IMR-90 (cell line): ENCODE measurements around the gene IRAK3. TPM values are rescaled to one million over a fixed set of nuclear protein-coding genes. Genes with fewer than 3 reads are reported as not detected.

ENCODE experiments used
- ATAC-seq: fragments of 200-7000 bp; cut with Tn5 transposase; 2 replicates; pipeline ENCODE4 v1.9.1; 2020; ENCODE audit warnings: low read depth, mild to moderate bottlenecking, moderate library complexity
- BruUV-seq: library from RNA; stranded (reverse); fragments of 400-500 nt; replicated peaks from 2 replicates; lab custom pipeline; 2021; lab: Mats Ljungman, UMichigan
- CTCF ChIA-PET: fragments of 300-600 bp; formaldehyde crosslinking; extraction: SDS; loops from one replicate; lab custom pipeline; 2021; ENCODE audit warnings: antibody characterized with exemption; lab: Yijun Ruan, JAX
- POLR2A ChIA-PET: fragments of 300-600 bp; sonication (Branson Sonifier 250); formaldehyde crosslinking; loops from one replicate; lab custom pipeline; 2022; ENCODE audit warnings: antibody characterized with exemption; ENCODE audit not compliant: unreplicated experiment; lab: Charles Lee
- DNase-seq: peaks from one replicate; pipeline ENCODE4 v3.0.0; 2013
- H2AFZ ChIP-seq: replicated peaks from 2 replicates; pipeline ENCODE3; 2013; ENCODE audit warnings: low read length, mild to moderate bottlenecking; ENCODE audit not compliant: poor library complexity
- H2AK5ac ChIP-seq: 2 replicates; pipeline ENCODE4 v1.6.1; 2013; ENCODE audit warnings: low read depth, low read length, inconsistent platforms
- H2AK9ac ChIP-seq: replicated peaks from 2 replicates; pipeline ENCODE3; 2013; ENCODE audit warnings: mild to moderate bottlenecking, low read depth, low read length, moderate library complexity; ENCODE audit not compliant: poor library complexity
- H2BK120ac ChIP-seq: 2 replicates; pipeline ENCODE4 v1.6.1; 2013; ENCODE audit warnings: low read depth, low read length, inconsistent platforms
- H2BK15ac ChIP-seq: 3 replicates; pipeline ENCODE4 v1.6.1; 2013; ENCODE audit warnings: low read depth, low read length, inconsistent platforms
- H2BK20ac ChIP-seq: 2 replicates; pipeline ENCODE4 v1.6.1; 2013; ENCODE audit warnings: low read depth, mild to moderate bottlenecking, inconsistent platforms, low read length, moderate library complexity
- H2BK5ac ChIP-seq: 2 replicates; pipeline ENCODE4 v1.6.1; 2013; ENCODE audit warnings: mild to moderate bottlenecking, low read depth, low read length, inconsistent platforms; ENCODE audit not compliant: poor library complexity, severe bottlenecking
- H3K14ac ChIP-seq: replicated peaks from 2 replicates; pipeline ENCODE4 v1.6.1; 2013; ENCODE audit warnings: low read depth, low read length, inconsistent platforms
- H3K18ac ChIP-seq: 2 replicates; pipeline ENCODE4 v1.6.1; 2013; ENCODE audit warnings: low read depth, low read length, control low read depth
- H3K23ac ChIP-seq: 2 replicates; pipeline ENCODE4 v1.6.1; 2013; ENCODE audit warnings: low read depth, low read length, inconsistent platforms
- H3K27ac ChIP-seq: 2 replicates; pipeline ENCODE4 v1.5.1; 2013; ENCODE audit warnings: mild to moderate bottlenecking, control low read depth, low read length; ENCODE audit not compliant: insufficient read depth
- H3K27me3 ChIP-seq: 2 replicates; pipeline ENCODE4 v1.6.1; 2013; ENCODE audit warnings: low read length; ENCODE audit not compliant: control insufficient read depth, insufficient read depth
- H3K36me3 ChIP-seq: 2 replicates; pipeline ENCODE4 v1.6.1; 2013; ENCODE audit warnings: low read length, mixed read lengths; ENCODE audit not compliant: control insufficient read depth, insufficient read depth
- H3K4ac ChIP-seq: 2 replicates; pipeline ENCODE4 v1.6.1; 2013; ENCODE audit warnings: low read depth, low read length, inconsistent platforms
- H3K4me1 ChIP-seq: 2 replicates; pipeline ENCODE4 v1.6.1; 2013; ENCODE audit warnings: low read length, mixed read lengths; ENCODE audit not compliant: control insufficient read depth, insufficient read depth
- H3K4me2 ChIP-seq: 2 replicates; pipeline ENCODE4 v1.6.1; 2013; ENCODE audit warnings: low read depth, mild to moderate bottlenecking, control low read depth, low read length, moderate library complexity
- H3K4me3 ChIP-seq: 2 replicates; pipeline ENCODE4 v1.5.1; 2013; ENCODE audit warnings: low read depth, mild to moderate bottlenecking, control low read depth, low read length, moderate library complexity; ENCODE audit not compliant: insufficient read depth
- H3K56ac ChIP-seq: 2 replicates; pipeline ENCODE4 v1.6.1; 2013; ENCODE audit warnings: low read length, inconsistent platforms; ENCODE audit not compliant: insufficient read depth; ENCODE audit errors: extremely low read depth
- H3K79me1 ChIP-seq, 2 experiments: 2 replicates each; pipeline ENCODE4 v1.6.1; 2013; ENCODE audit warnings: low read length in 2 of 2, inconsistent platforms in 1 of 2, low read depth in 1 of 2
- H3K9ac ChIP-seq: 2 replicates; pipeline ENCODE4 v1.6.1; 2013; ENCODE audit warnings: low read depth, low read length, control low read depth
- H3K9me1 ChIP-seq: 2 replicates; pipeline ENCODE4 v1.6.1; 2013; ENCODE audit warnings: low read length, inconsistent platforms; ENCODE audit not compliant: insufficient read depth
- H3K9me3 ChIP-seq: 2 replicates; pipeline ENCODE4 v1.6.1; 2013; ENCODE audit warnings: low read length; ENCODE audit not compliant: control insufficient read depth, insufficient read depth
- H4K20me1 ChIP-seq: 2 replicates; pipeline ENCODE4 v1.6.1; 2013; ENCODE audit warnings: low read length, inconsistent platforms; ENCODE audit not compliant: insufficient read depth
- H4K5ac ChIP-seq: 2 replicates; pipeline ENCODE4 v1.6.1; 2013; ENCODE audit warnings: mild to moderate bottlenecking, low read depth, low read length, control low read depth
- H4K8ac ChIP-seq, 2 experiments: 2 replicates each; pipeline ENCODE4 v1.6.1; 2013; ENCODE audit warnings: low read depth in 2 of 2, low read length in 2 of 2, control low read depth in 1 of 2, inconsistent platforms in 1 of 2
- H4K91ac ChIP-seq: 2 replicates; pipeline ENCODE4 v1.6.1; 2013; ENCODE audit warnings: low read depth, low read length, inconsistent platforms; ENCODE audit not compliant: insufficient read depth
- BHLHE40 ChIP-seq: fragments of 150-350 bp; IDR thresholded peaks from 2 replicates; pipeline ENCODE4 v1.6.1; 2016; ENCODE audit warnings: mild to moderate bottlenecking, low read depth, low read length
- CEBPB ChIP-seq: IDR thresholded peaks from 2 replicates; pipeline ENCODE4 v1.6.1; 2012; ENCODE audit warnings: low read depth, low read length, improper control_type of control experiment
- CHD1 ChIP-seq: IDR thresholded peaks from 2 replicates; pipeline ENCODE4 v1.6.1; 2012; ENCODE audit warnings: low read depth, low read length, improper control_type of control experiment
- FOS ChIP-seq: fragments of 150-350 bp; IDR thresholded peaks from 2 replicates; pipeline ENCODE4 v1.6.1; 2016; ENCODE audit warnings: low read depth, low read length
- MAFK ChIP-seq: IDR thresholded peaks from 2 replicates; pipeline ENCODE4 v1.6.1; 2012; ENCODE audit warnings: low read depth, low read length, improper control_type of control experiment
- MAZ ChIP-seq: IDR thresholded peaks from 2 replicates; pipeline ENCODE4 v1.6.1; 2012; ENCODE audit warnings: low read depth, mild to moderate bottlenecking, low read length, improper control_type of control experiment, moderate library complexity, borderline replicate concordance
- MXI1 ChIP-seq: IDR thresholded peaks from 2 replicates; pipeline ENCODE4 v1.6.1; 2012; ENCODE audit warnings: low read depth, mild to moderate bottlenecking, low read length, moderate library complexity, borderline replicate concordance
- NFE2L2 ChIP-seq: fragments of 150-350 bp; IDR thresholded peaks from 2 replicates; pipeline ENCODE4 v1.6.1; 2016; ENCODE audit warnings: low read depth, mild to moderate bottlenecking, low read length
- POLR2A ChIP-seq: IDR thresholded peaks from 2 replicates; pipeline ENCODE4 v1.6.1; 2012; ENCODE audit warnings: mild to moderate bottlenecking, low read depth, low read length
- RAD21 ChIP-seq: IDR thresholded peaks from 2 replicates; pipeline ENCODE4 v1.6.1; 2012; ENCODE audit warnings: low read length, improper control_type of control experiment
- RCOR1 ChIP-seq: IDR thresholded peaks from 2 replicates; pipeline ENCODE4 v1.6.1; 2012; ENCODE audit warnings: mild to moderate bottlenecking, low read length, improper control_type of control experiment; ENCODE audit not compliant: insufficient replicate concordance
- RFX5 ChIP-seq: IDR thresholded peaks from 2 replicates; pipeline ENCODE4 v1.8.0; 2012; ENCODE audit warnings: low read depth, mild to moderate bottlenecking, low read length, moderate library complexity
- SMC3 ChIP-seq: fragments of 150-350 bp; IDR thresholded peaks from 2 replicates; pipeline ENCODE4 v1.6.1; 2016; ENCODE audit warnings: low read depth, mild to moderate bottlenecking, antibody characterized with exemption, low read length, moderate library complexity
- WGBS, 2 experiments: methylation state at CpG; one replicate each; pipeline versions ENCODE4 v1.1.5 to v1.1.7; 2013; ENCODE audit warnings: missing lambda C conversion rate in 2 of 2; ENCODE audit not compliant: insufficient read length in 1 of 2; ENCODE audit errors: extremely low coverage in 2 of 2; 5-methylcytosine and 5-hydroxymethylcytosine counted together
- dilution Hi-C: fragments of 300-500 bp; cut with HindIII; formaldehyde crosslinking; loops from one replicate; pipeline ENCODE4 v1.14.3; 2018; ENCODE audit warnings: low sequenced_read_pairs; ENCODE audit not compliant: unreplicated experiment
- in situ Hi-C: fragments of 300-500 bp; cut with MboI; formaldehyde crosslinking; loops from 3 replicates; pipeline ENCODE4 v1.14.3; 2019; ENCODE audit warnings: low sequenced_read_pairs, inconsistent platforms, mixed read lengths
- intact Hi-C: fragments of 100-400 bp; cut with micrococcal nuclease; formaldehyde crosslinking; loops from 2 replicates; pipeline ENCODE4 v1.10.0; 2022
- polyA plus RNA-seq, 3 experiments: library from polyadenylated mRNA; depleted of rRNA; stranded (reverse); fragments of >200 nt; gene quantifications; 2 replicates each; pipeline ENCODE4 v1.2.3, GENCODE V29; 2012; ENCODE audit warnings: low replicate concordance in 1 of 3
- total RNA-seq: library from RNA; depleted of rRNA; stranded (reverse); fragments of >200 nt; gene quantifications from 2 replicates; pipeline ENCODE4 v1.2.3, GENCODE V29; 2012
- TF ChIP-seq, protein P1 (sequence below): fragments of 150-350 bp; IDR thresholded peaks from 2 replicates; pipeline ENCODE4 v1.6.1; 2016; ENCODE audit warnings: low read depth, mild to moderate bottlenecking, low read length, moderate library complexity, borderline replicate concordance
- TF ChIP-seq, protein P2 (sequence below): fragments of 150-350 bp; IDR thresholded peaks from 2 replicates; pipeline ENCODE4 v1.6.1; 2017; ENCODE audit warnings: mild to moderate bottlenecking, antibody characterized with exemption, low read length, low read depth
- TF ChIP-seq, protein P3 (sequence below): conservative IDR thresholded peaks from 2 replicates; pipeline ENCODE4 v1.5.1; 2012; ENCODE audit warnings: mild to moderate bottlenecking, low read depth, low read length, improper control_type of control experiment

IRAK3 gene
- total and polyA plus RNA-seq, 2 of the 4 experiments (the other 2 are of a cell fraction), result 0.53 to 0.72 TPM

DNA sequence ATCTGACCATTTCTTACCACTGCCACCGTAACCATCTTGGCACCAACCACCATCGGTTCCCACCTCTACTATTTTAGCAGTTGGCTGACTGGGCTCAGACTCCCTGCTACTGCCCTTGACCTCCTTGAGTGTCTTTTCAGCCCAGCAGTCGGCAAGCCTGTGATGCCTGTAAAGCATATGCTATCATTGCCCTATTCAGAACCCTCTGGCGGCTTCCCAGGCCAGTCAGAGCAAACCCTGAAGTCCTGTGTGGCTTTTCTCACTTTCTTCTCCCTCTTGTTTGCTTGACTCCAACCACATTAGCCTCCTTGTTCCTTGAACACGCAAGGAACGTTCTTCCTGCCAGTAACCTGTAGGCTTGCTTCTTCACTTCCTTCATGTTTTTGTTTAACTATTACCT lies 6.2 kb downstream of the IRAK3 start:
- ChIA-PET CTCF (no interaction called here), POLR2A (no interaction called here)
- TF ChIP-seq NFE2L2 (no peak), CHD1 (no peak), SMC3 (no peak), POLR2A (no peak), RCOR1 (no peak), MAZ (no peak), MXI1 (no peak), RAD21 (no peak), RFX5 (no peak), MAFK (no peak), CEBPB (no peak), FOS (no peak), BHLHE40 (no peak)
- TF ChIP-seq, protein P1, sequence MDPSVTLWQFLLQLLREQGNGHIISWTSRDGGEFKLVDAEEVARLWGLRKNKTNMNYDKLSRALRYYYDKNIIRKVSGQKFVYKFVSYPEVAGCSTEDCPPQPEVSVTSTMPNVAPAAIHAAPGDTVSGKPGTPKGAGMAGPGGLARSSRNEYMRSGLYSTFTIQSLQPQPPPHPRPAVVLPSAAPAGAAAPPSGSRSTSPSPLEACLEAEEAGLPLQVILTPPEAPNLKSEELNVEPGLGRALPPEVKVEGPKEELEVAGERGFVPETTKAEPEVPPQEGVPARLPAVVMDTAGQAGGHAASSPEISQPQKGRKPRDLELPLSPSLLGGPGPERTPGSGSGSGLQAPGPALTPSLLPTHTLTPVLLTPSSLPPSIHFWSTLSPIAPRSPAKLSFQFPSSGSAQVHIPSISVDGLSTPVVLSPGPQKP, result no peak
- TF ChIP-seq, protein P2, sequence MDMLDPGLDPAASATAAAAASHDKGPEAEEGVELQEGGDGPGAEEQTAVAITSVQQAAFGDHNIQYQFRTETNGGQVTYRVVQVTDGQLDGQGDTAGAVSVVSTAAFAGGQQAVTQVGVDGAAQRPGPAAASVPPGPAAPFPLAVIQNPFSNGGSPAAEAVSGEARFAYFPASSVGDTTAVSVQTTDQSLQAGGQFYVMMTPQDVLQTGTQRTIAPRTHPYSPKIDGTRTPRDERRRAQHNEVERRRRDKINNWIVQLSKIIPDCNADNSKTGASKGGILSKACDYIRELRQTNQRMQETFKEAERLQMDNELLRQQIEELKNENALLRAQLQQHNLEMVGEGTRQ, result no peak
- TF ChIP-seq, protein P3, sequence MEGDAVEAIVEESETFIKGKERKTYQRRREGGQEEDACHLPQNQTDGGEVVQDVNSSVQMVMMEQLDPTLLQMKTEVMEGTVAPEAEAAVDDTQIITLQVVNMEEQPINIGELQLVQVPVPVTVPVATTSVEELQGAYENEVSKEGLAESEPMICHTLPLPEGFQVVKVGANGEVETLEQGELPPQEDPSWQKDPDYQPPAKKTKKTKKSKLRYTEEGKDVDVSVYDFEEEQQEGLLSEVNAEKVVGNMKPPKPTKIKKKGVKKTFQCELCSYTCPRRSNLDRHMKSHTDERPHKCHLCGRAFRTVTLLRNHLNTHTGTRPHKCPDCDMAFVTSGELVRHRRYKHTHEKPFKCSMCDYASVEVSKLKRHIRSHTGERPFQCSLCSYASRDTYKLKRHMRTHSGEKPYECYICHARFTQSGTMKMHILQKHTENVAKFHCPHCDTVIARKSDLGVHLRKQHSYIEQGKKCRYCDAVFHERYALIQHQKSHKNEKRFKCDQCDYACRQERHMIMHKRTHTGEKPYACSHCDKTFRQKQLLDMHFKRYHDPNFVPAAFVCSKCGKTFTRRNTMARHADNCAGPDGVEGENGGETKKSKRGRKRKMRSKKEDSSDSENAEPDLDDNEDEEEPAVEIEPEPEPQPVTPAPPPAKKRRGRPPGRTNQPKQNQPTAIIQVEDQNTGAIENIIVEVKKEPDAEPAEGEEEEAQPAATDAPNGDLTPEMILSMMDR, result no peak
- Histone ChIP-seq H4K8ac (no peak overlapping the region), H3K4me1 (no peaks in the 10 kb centered on the region; the same call in 1 of the 2 replicates), H3K18ac (no peak overlapping the region), H3K4me3 (no peak overlapping the region), H3K27me3 (no peaks in the 10 kb centered on the region), H4K20me1 (no peaks in the 10 kb centered on the region), H3K9me3 (peaks cover 2% of the 10 kb centered on the region; the same call in 1 of the 2 replicates), H3K4ac (no peak overlapping the region), H3K9ac (no peak overlapping the region), H2BK120ac (no peak overlapping the region), H3K56ac (no peak overlapping the region), H4K91ac (no peak overlapping the region), H3K27ac (no peak overlapping the region), H2BK5ac (no peak overlapping the region), H2BK15ac (no peak overlapping the region), H3K4me2 (no peak overlapping the region), H2AFZ (no peak overlapping the region), H4K5ac (no peak overlapping the region), H3K36me3 (no peaks in the 10 kb centered on the region), H3K23ac (no peak overlapping the region), H2AK5ac (no peak overlapping the region), H3K9me1 (no peaks in the 10 kb centered on the region), H3K79me1 (no peaks in the 10 kb centered on the region), H3K14ac (0 out of 2 replicates have a peak overlapping the region, but pooled peaks have one; percentile 2), H2AK9ac (no peak overlapping the region), H2BK20ac (no peak overlapping the region)
- intact Hi-C loops, result no loop called here
- no peak for DNase-seq
- WGBS, 2 experiments, result 89% methylated on average over 4 of the region's 6 CpGs; no CpG with 5 or more reads in 1 of the 2 experiments
- dilution Hi-C loops, result no loop called here
- BruUV-seq, result no TSS peak
- in situ Hi-C loops, result no loop called here
- ATAC-seq, result no peak
